Inferior parietal cortex (tissue), 1 donor: ENCODE results near the gene GRSF1.
"Not testable (repeated sequence)": the region's sequence is repeated elsewhere in the genome, so short reads cannot be mapped to it uniquely, and the experiment has no call there.

Experiments
- DNase-seq: peaks from one replicate; pipeline ENCODE4 v3.0.0-alpha.2; 2016; ENCODE audit errors: extremely low spot score

GRSF1 gene

GRCh38 chr4:70833675-70834074 lies 6.0 kb downstream of the GRSF1 start:
- DNase-seq: no peak

GRCh38 chr4:70831293-70831692 lies 8.4 kb downstream of the GRSF1 start:
- no peak for DNase-seq

- no peak for DNase-seq
Measured at GRCh38 chr4:70830054-70830453, 9.6 kb downstream of the GRSF1 start.

GRCh38 chr4:70829492-70829891 lies 10.2 kb downstream of the GRSF1 start:
- DNase-seq: no peak

GRCh38 chr4:70829015-70829414 lies 10.7 kb downstream of the GRSF1 start:
- no peak for DNase-seq

- no peak for DNase-seq
Measured at GRCh38 chr4:70818921-70819320, 20.8 kb downstream of the GRSF1 start.

- DNase-seq: no peak
Measured at GRCh38 chr4:70818173-70818855, 21.4 kb downstream of the GRSF1 start.

GRCh38 chr4:70816894-70817293 lies 22.8 kb downstream of the GRSF1 start:
- DNase-seq: no peak

GRCh38 chr4:70815370-70815769 lies 24.3 kb downstream of the GRSF1 start:
- no peak for DNase-seq

- no peak for DNase-seq
Measured at GRCh38 chr4:70808151-70808550, 31.5 kb downstream of the GRSF1 start.

GRCh38 chr4:70802928-70803580 lies 36.6 kb downstream of the GRSF1 start:
- DNase-seq: no peak

GRCh38 chr4:70801265-70801809 lies 38.4 kb downstream of the GRSF1 start:
- DNase-seq: no peak

GRCh38 chr4:70793626-70794025 lies 46.1 kb downstream of the GRSF1 start:
- no peak for DNase-seq

- no peak for DNase-seq
Measured at GRCh38 chr4:70788733-70789132, 51.0 kb downstream of the GRSF1 start.

- DNase-seq: no peak
Measured at GRCh38 chr4:70787496-70787895, 52.2 kb downstream of the GRSF1 start.

GRCh38 chr4:70783096-70783495 lies 56.6 kb downstream of the GRSF1 start:
- no peak for DNase-seq

GRCh38 chr4:70778888-70779422 lies 60.7 kb downstream of the GRSF1 start:
- no peak for DNase-seq

GRCh38 chr4:70772929-70773555 lies 66.6 kb downstream of the GRSF1 start:
- no peak for DNase-seq

- DNase-seq: not testable (repeated sequence)
Measured at GRCh38 chr4:70769396-70769795, 70.3 kb downstream of the GRSF1 start.

- no peak for DNase-seq
Measured at GRCh38 chr4:70768301-70768948, 71.3 kb downstream of the GRSF1 start.
